Gastroesophageal sphincter (tissue), 3 donors: Measurements from ENCODE around the gene ZBTB5.

Source experiments
- POLR2A ChIP-seq, 2 donors: fragments of 450-650 bp; IDR thresholded peaks; one replicate each; pipeline ENCODE4 v1.6.1; 2017; ENCODE audit warnings: antibody characterized with exemption in 2 of 2, mild to moderate bottlenecking in 2 of 2, moderate library complexity in 1 of 2
- POLR2AphosphoS5 ChIP-seq: sonication (generic); formaldehyde crosslinking; IDR thresholded peaks from one replicate; pipeline ENCODE4 v1.6.1; 2017; ENCODE audit warnings: antibody characterized with exemption
- TF ChIP-seq, protein P1 (sequence below), 4 experiments: fragments of 200-600 bp in 2 of 4; fragments of 450-650 bp in 2 of 4; sonication (generic) in 1 of 4; IDR thresholded peaks; one replicate each; pipeline ENCODE4 v1.5.1; 2017 to 2019; ENCODE audit warnings: antibody characterized with exemption in 4 of 4, mild to moderate bottlenecking in 2 of 4, moderate library complexity in 2 of 4

DNA sequence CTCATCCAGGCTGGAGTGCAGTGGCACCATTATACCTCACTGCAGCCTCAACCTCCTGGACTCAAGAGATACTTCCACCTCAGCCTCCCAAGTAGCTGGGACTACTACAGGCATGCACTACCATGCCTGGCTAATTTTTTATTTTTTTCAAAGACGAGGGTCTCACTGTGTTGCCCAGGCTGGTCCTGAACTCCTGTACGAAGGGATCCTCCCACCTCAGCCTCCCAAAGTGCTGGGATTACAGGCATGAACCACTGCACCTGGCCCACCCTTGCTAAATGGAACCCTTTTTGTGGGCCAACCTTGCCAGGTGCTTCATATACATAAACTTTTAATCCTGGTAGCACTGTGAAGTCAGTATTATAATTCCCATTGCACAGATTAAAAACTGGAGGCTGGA is 41.7 kb downstream of the ZBTB5 start:
- TF ChIP-seq, protein P1, sequence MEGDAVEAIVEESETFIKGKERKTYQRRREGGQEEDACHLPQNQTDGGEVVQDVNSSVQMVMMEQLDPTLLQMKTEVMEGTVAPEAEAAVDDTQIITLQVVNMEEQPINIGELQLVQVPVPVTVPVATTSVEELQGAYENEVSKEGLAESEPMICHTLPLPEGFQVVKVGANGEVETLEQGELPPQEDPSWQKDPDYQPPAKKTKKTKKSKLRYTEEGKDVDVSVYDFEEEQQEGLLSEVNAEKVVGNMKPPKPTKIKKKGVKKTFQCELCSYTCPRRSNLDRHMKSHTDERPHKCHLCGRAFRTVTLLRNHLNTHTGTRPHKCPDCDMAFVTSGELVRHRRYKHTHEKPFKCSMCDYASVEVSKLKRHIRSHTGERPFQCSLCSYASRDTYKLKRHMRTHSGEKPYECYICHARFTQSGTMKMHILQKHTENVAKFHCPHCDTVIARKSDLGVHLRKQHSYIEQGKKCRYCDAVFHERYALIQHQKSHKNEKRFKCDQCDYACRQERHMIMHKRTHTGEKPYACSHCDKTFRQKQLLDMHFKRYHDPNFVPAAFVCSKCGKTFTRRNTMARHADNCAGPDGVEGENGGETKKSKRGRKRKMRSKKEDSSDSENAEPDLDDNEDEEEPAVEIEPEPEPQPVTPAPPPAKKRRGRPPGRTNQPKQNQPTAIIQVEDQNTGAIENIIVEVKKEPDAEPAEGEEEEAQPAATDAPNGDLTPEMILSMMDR (IDR thresholded peaks at IDR 0.05) = no peak
- TF ChIP-seq POLR2A (IDR thresholded peaks at IDR 0.05) (no peak), POLR2AphosphoS5 (no peak)
